Adrenal gland (tissue), 5 donors: Measurements from ENCODE around the gene MEF2C.

Source experiments
- POLR2A ChIP-seq, 2 donors: fragments of 450-650 bp; IDR thresholded peaks; one replicate each; pipeline ENCODE4 v1.6.1; 2017; ENCODE audit warnings: antibody characterized with exemption in 2 of 2, mild to moderate bottlenecking in 2 of 2, moderate library complexity in 1 of 2
- TF ChIP-seq, protein P1 (sequence below), 6 experiments: fragments of 450-650 bp in 4 of 6; fragments of 200-600 bp in 2 of 6; sonication (generic) in 1 of 6; IDR thresholded peaks; 1 replicate in 5 of 6; 2 replicates in 1 of 6; pipeline versions ENCODE4 v1.5.1 to v1.8.0; 2016 to 2021; ENCODE audit warnings: antibody characterized with exemption in 6 of 6, mild to moderate bottlenecking in 2 of 6, moderate library complexity in 1 of 6
- donor health status: DM: no; HTN: no; CAD: no.

DNA sequence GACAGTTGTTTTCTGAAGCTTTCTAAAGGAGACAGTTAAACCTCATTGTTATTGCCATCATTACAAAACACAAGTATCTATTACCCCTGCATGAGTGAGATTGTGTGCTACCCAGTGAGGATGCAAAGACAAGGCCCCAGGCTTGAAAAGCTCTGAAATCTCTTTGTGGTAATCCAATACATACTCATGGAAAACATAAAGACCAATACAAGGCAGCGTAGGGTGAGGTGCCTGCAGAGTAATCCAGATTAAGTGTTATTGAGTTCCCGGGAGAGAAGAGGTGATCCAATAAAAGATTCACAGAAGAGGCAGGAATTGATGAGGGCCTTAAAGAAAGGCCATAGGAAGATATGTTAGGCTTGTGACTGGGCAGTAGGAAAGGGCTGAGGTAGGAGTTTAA lies 150.1 kb downstream of the MEF2C start:
- TF ChIP-seq, protein P1, sequence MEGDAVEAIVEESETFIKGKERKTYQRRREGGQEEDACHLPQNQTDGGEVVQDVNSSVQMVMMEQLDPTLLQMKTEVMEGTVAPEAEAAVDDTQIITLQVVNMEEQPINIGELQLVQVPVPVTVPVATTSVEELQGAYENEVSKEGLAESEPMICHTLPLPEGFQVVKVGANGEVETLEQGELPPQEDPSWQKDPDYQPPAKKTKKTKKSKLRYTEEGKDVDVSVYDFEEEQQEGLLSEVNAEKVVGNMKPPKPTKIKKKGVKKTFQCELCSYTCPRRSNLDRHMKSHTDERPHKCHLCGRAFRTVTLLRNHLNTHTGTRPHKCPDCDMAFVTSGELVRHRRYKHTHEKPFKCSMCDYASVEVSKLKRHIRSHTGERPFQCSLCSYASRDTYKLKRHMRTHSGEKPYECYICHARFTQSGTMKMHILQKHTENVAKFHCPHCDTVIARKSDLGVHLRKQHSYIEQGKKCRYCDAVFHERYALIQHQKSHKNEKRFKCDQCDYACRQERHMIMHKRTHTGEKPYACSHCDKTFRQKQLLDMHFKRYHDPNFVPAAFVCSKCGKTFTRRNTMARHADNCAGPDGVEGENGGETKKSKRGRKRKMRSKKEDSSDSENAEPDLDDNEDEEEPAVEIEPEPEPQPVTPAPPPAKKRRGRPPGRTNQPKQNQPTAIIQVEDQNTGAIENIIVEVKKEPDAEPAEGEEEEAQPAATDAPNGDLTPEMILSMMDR (IDR thresholded peaks at IDR 0.05), result no peak
- TF ChIP-seq POLR2A (IDR thresholded peaks at IDR 0.05), result no peak
